Bronchial smooth muscle cell (primary cell): ENCODE measurements around the gene OLIG1. TPM values are rescaled to one million over a fixed set of nuclear protein-coding genes. Genes with fewer than 3 reads are reported as not detected.

Experiments used
- total RNA-seq: library from RNA; depleted of rRNA; stranded (reverse); fragments of >200 nt; gene quantifications from 2 replicates; pipeline ENCODE4 v1.2.1, GENCODE V29; 2014

The OLIG1 gene
- total RNA-seq = not detected in 2 replicates

GRCh38 chr21:33069994-33070743 lies at the start of gene OLIG1:
Gene OLIG1 (plus strand): TSS chr21:33070141. CDS start chr21:33070247, 106 bp downstream.

GRCh38 chr21:33025489-33026442 lies 44.2 kb upstream of the OLIG1 start, which contains the start of gene OLIG2:
Gene OLIG2 (plus strand): TSS chr21:33025935. CDS start chr21:33026863, 928 bp downstream.

Other genes starting within 250 kb of the OLIG1 start
- gene OLIG2, start 44.2 kb upstream of the OLIG1 start, total RNA-seq = not detected in 2 replicates
- gene IFNAR2, start 159.8 kb downstream of the OLIG1 start, total RNA-seq = 1.7 and 4.3 TPM in 2 replicates
- gene IL10RB, start 196.2 kb downstream of the OLIG1 start, total RNA-seq = 42.4 and 62.3 TPM in 2 replicates